GM23338 (cell line): ENCODE results near the gene HMGN1. TPM values are rescaled to one million over a fixed set of nuclear protein-coding genes. Genes with fewer than 3 reads are reported as not detected.
A peak's percentile ranks its signal among the peaks of the same experiment; 100 is the strongest.

ENCODE experiments used
- ATAC-seq: fragments of 200-7000 bp; cut with Tn5 transposase; 3 replicates; pipeline ENCODE4 v1.9.1; 2020
- DNase-seq: peaks from one replicate; pipeline ENCODE4 v3.0.0-alpha.2; 2015; ENCODE audit warnings: low spot score
- H2AFZ ChIP-seq: fragments of 200-600 bp; sonication (generic); 2 replicates; pipeline ENCODE4 v1.8.0; 2016; ENCODE audit warnings: antibody characterized with exemption, mild to moderate bottlenecking, moderate library complexity
- H3F3A ChIP-seq: fragments of 200-600 bp; sonication (generic); replicated peaks from 2 replicates; pipeline ENCODE4 v1.8.0; 2017; ENCODE audit warnings: antibody characterized with exemption, mixed run types, low read depth
- H3K27ac ChIP-seq: fragments of 200-600 bp; sonication (generic); 2 replicates; pipeline ENCODE4 v1.6.1; 2016; ENCODE audit warnings: low read depth
- H3K27me3 ChIP-seq: fragments of 200-600 bp; sonication (generic); 2 replicates; pipeline ENCODE4 v1.8.0; 2016; ENCODE audit warnings: mild to moderate bottlenecking, mixed run types, moderate library complexity; ENCODE audit not compliant: insufficient read depth
- H3K36me3 ChIP-seq: fragments of 200-600 bp; sonication (generic); 2 replicates; pipeline ENCODE4 v1.8.0; 2016; ENCODE audit warnings: mild to moderate bottlenecking; ENCODE audit not compliant: insufficient read depth
- H3K4me1 ChIP-seq: fragments of 200-600 bp; sonication (generic); 2 replicates; pipeline ENCODE4 v1.8.0; 2016; ENCODE audit warnings: mild to moderate bottlenecking, moderate library complexity; ENCODE audit not compliant: insufficient read depth
- H3K4me2 ChIP-seq: fragments of 200-600 bp; sonication (generic); 2 replicates; pipeline ENCODE4 v1.7.1; 2017; ENCODE audit warnings: mixed run types
- H3K4me3 ChIP-seq: fragments of 200-600 bp; sonication (generic); 2 replicates; pipeline ENCODE4 v1.6.1; 2016; ENCODE audit warnings: mixed run types
- H3K79me2 ChIP-seq: fragments of 200-600 bp; sonication (generic); replicated peaks from 2 replicates; pipeline ENCODE4 v1.8.0; 2017; ENCODE audit warnings: mild to moderate bottlenecking; ENCODE audit not compliant: insufficient read depth
- H3K9me2 ChIP-seq: fragments of 200-600 bp; sonication (generic); 2 replicates; pipeline ENCODE4 v1.8.0; 2017; ENCODE audit not compliant: insufficient read depth
- H4K20me1 ChIP-seq: fragments of 200-600 bp; sonication (generic); replicated peaks from 2 replicates; pipeline ENCODE4 v1.8.0; 2017; ENCODE audit warnings: mild to moderate bottlenecking; ENCODE audit not compliant: insufficient read depth
- H3K27ac Mint-ChIP-seq: 2 replicates; pipeline ENCODE4 v1.8.0; 2020; ENCODE audit warnings: inconsistent platforms, mild to moderate bottlenecking, moderate library complexity, mixed read lengths
- H3K27me3 Mint-ChIP-seq: 3 replicates; pipeline ENCODE4 v1.8.0; 2022; ENCODE audit warnings: low read depth, mild to moderate bottlenecking, moderate library complexity, mixed read lengths, inconsistent platforms; ENCODE audit not compliant: insufficient read depth, poor library complexity
- H3K36me3 Mint-ChIP-seq: 3 replicates; pipeline ENCODE4 v1.8.0; 2021; ENCODE audit warnings: low read depth, mild to moderate bottlenecking, inconsistent platforms, moderate library complexity, mixed read lengths
- H3K4me1 Mint-ChIP-seq: 3 replicates; pipeline ENCODE4 v1.8.0; 2020; ENCODE audit warnings: mild to moderate bottlenecking, inconsistent platforms, mixed read lengths
- H3K4me3 Mint-ChIP-seq: 3 replicates; pipeline ENCODE4 v1.8.0; 2021; ENCODE audit warnings: moderate library complexity, mild to moderate bottlenecking, inconsistent platforms, mixed read lengths
- H3K9me3 Mint-ChIP-seq: 3 replicates; pipeline ENCODE4 v1.8.0; 2020; ENCODE audit warnings: moderate library complexity, mild to moderate bottlenecking, inconsistent platforms, mixed read lengths
- CREB1 ChIP-seq: fragments of 250-450 bp; sonication (Bioruptor Pico); IDR thresholded peaks from 2 replicates; pipeline ENCODE4 v1.5.0; 2020; ENCODE audit warnings: low read depth, mild to moderate bottlenecking, moderate library complexity
- EZH2phosphoT487 ChIP-seq: fragments of 200-600 bp; sonication (generic); IDR thresholded peaks from one replicate; pipeline ENCODE4 v1.8.1; 2018; ENCODE audit warnings: antibody characterized with exemption; ENCODE audit not compliant: unreplicated experiment
- JUNB ChIP-seq: IDR thresholded peaks from one replicate; pipeline ENCODE4 v1.6.1; 2016; ENCODE audit warnings: antibody characterized with exemption; ENCODE audit not compliant: unreplicated experiment
- NANOG ChIP-seq: IDR thresholded peaks from 2 replicates; pipeline ENCODE4 v1.6.1; 2016; ENCODE audit warnings: antibody characterized with exemption, borderline replicate concordance
- POLR2AphosphoS5 ChIP-seq: IDR thresholded peaks from 2 replicates; pipeline ENCODE4 v1.6.1; 2016; ENCODE audit warnings: antibody characterized with exemption, low read depth
- REST ChIP-seq: IDR thresholded peaks from one replicate; pipeline ENCODE4 v1.6.1; 2018; ENCODE audit warnings: antibody characterized with exemption; ENCODE audit not compliant: unreplicated experiment
- STAT1 ChIP-seq: IDR thresholded peaks from one replicate; pipeline ENCODE4 v1.6.1; 2016; ENCODE audit warnings: antibody characterized with exemption; ENCODE audit not compliant: unreplicated experiment
- polyA plus RNA-seq: library from polyadenylated mRNA; unstranded; fragments of >200 nt; fragmentation: Nextera tagmentation; extraction: Ambion mirVana; gene quantifications from 2 replicates; pipeline ENCODE4 v1.2.1, GENCODE V29; 2016
- total RNA-seq: library from RNA; depleted of rRNA; stranded (reverse); fragments of >200 nt; shearing (Covaris generic); gene quantifications from 2 replicates; pipeline ENCODE4 v1.2.3, GENCODE V29; 2014
- TF ChIP-seq, protein P1 (sequence below): IDR thresholded peaks from 2 replicates; pipeline ENCODE4 v1.6.1; 2016; ENCODE audit warnings: antibody characterized with exemption

HMGN1 gene
- total and polyA plus RNA-seq, 2 experiments from 2014 or later, result 403 to 889 TPM

- Histone ChIP-seq H3K4me3 (no peak overlapping the region), H3F3A (no peaks in the 10 kb centered on the region), H3K9me2 (no peaks in the 10 kb centered on the region), H4K20me1 (no peaks in the 10 kb centered on the region; the same call in 1 of the 2 replicates), H3K4me1 (peaks cover 6% of the 10 kb centered on the region), H3K79me2 (no peaks in the 10 kb centered on the region), H3K36me3 (no peaks in the 10 kb centered on the region), H3K27me3 (no peaks in the 10 kb centered on the region), H3K27ac (no peak overlapping the region), H3K4me2 (no peak overlapping the region), H2AFZ (no peak overlapping the region)
- Mint-ChIP-seq H3K4me1 (peaks cover 15% of the 10 kb centered on the region), H3K36me3 (peaks cover 5% of the 10 kb centered on the region; the same call in 1 of the 3 replicates), H3K27me3 (peaks cover 7% of the 10 kb centered on the region), H3K9me3 (peaks cover 2% of the 10 kb centered on the region; the same call in 1 of the 3 replicates), H3K27ac (no peak overlapping the region), H3K4me3 (no peak overlapping the region)
- no peak for DNase-seq
- TF ChIP-seq EZH2phosphoT487 (no peak), JUNB (no peak), POLR2AphosphoS5 (no peak), CREB1 (CRISPR knock-in tag) (no peak), REST (no peak), NANOG (no peak)
- ATAC-seq, result no peak
Measured at GRCh38 chr21:39327727-39328126, 21.2 kb downstream of the HMGN1 start.

DNA sequence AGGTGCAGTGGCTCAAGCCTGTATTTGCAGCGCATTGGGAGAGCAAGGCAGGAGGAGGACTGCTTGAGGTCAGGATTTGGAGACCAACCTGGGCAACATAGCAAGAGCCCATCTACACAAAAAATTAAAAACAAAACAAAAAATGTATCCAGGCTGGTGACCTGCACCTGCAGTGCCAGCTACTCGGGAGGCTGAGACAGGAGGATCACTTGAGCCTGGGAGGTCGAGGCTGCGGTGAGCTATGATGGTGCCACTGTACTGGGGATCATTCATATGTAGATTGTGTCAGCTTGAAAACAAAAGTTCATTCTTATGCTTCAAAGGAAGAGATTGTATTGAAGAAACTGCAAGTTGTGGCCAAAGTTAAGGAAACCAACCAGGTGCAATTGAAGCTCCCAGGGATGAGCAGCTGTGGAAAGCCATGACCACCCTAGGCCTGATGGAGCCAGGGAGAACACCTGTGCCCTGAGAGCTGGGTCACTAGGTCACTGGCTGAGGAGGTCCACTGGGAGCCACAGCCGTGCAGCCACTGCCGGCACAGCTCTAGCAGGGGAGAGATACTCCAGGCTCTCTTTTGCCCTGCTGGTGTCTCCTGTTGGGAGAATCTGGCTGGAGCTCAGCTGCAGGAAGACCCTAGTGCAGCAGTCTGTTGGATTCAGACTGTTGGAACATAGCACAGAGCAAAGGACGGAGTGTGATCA lies 22.1 kb downstream of the HMGN1 start:
- no peak overlapping the region for H3K4me3 ChIP-seq
- Mint-ChIP-seq H3K27ac (no peak overlapping the region; the same call in 1 of the 2 replicates), H3K4me3 (no peak overlapping the region), H3K27me3 (peaks cover 7% of the 10 kb centered on the region), H3K36me3 (peaks cover 5% of the 10 kb centered on the region; the same call in 1 of the 3 replicates), H3K4me1 (peaks cover 7% of the 10 kb centered on the region; the same call in 2 of the 3 replicates), H3K9me3 (peaks cover 2% of the 10 kb centered on the region; the same call in 1 of the 3 replicates)
- TF ChIP-seq, protein P1, sequence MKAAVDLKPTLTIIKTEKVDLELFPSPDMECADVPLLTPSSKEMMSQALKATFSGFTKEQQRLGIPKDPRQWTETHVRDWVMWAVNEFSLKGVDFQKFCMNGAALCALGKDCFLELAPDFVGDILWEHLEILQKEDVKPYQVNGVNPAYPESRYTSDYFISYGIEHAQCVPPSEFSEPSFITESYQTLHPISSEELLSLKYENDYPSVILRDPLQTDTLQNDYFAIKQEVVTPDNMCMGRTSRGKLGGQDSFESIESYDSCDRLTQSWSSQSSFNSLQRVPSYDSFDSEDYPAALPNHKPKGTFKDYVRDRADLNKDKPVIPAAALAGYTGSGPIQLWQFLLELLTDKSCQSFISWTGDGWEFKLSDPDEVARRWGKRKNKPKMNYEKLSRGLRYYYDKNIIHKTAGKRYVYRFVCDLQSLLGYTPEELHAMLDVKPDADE, result no peak
- TF ChIP-seq STAT1, result no peak
- no peak for TF ChIP-seq JUNB
- TF ChIP-seq CREB1 (CRISPR knock-in tag), result no peak
- no peak for TF ChIP-seq REST
- H3K4me1 ChIP-seq, result peaks cover under 1% of the 10 kb centered on the region; the same call in 1 of the 2 replicates
- H3K9me2 ChIP-seq, result no peaks in the 10 kb centered on the region
- peak; percentile 84 for ATAC-seq
- no peaks in the 10 kb centered on the region for H3K79me2 ChIP-seq
- H4K20me1 ChIP-seq, result no peaks in the 10 kb centered on the region; the same call in 1 of the 2 replicates
- no peaks in the 10 kb centered on the region for H3K36me3 ChIP-seq
- H3K27me3 ChIP-seq, result no peaks in the 10 kb centered on the region
- no peak overlapping the region for H3K4me2 ChIP-seq
- peak; percentile 43 for DNase-seq
- no peaks in the 10 kb centered on the region for H3F3A ChIP-seq
- H3K27ac ChIP-seq, result 0 out of 2 replicates have a peak overlapping the region, but pooled peaks have one; percentile 5
- no peak overlapping the region for H2AFZ ChIP-seq
